ENCODE measurements around the gene AGTRAP.

Gene AGTRAP

GRCh38 chr1:11749203-11749689 lies 13.3 kb downstream of the AGTRAP start:
- H3K9me3 ChIP-seq: no peaks in the 10 kb centered on the region
- H3K36me3 ChIP-seq: peaks cover 16 to 61% (median 59%) of the 10 kb centered on the region in 3 donors
- H3K4me1 ChIP-seq: no peaks in the 10 kb centered on the region
- no peak overlapping the region for H3K4me3 ChIP-seq
- no peak for DNase-seq
- TF ChIP-seq CTCF (IDR thresholded peaks at IDR 0.05): no peak
- intact Hi-C loops (cut with DNase I; ENCODE audit: low total_unique reads): no loop called here
- H3K27ac ChIP-seq: no peak overlapping the region
- peaks cover 0 to 6% of the 10 kb centered on the region in 2 donors for H3K27me3 ChIP-seq

GRCh38 chr1:11749996-11750395 lies 14.1 kb downstream of the AGTRAP start:
- DNase-seq: no peak
- Histone ChIP-seq H3K9me3 (no peaks in the 10 kb centered on the region), H3K27me3 (peaks cover 0 to 10% of the 10 kb centered on the region in 2 donors), H3K27ac (no peak overlapping the region), H3K4me1 (no peaks in the 10 kb centered on the region), H3K36me3 (peaks cover 16 to 61% (median 59%) of the 10 kb centered on the region in 3 donors), H3K4me3 (no peak overlapping the region)
- intact Hi-C loops (cut with DNase I; ENCODE audit: low total_unique reads): no loop called here
- no peak for TF ChIP-seq CTCF (IDR thresholded peaks at IDR 0.05)

GRCh38 chr1:11751087-11751486 lies 15.2 kb downstream of the AGTRAP start:
- intact Hi-C loops (cut with DNase I; ENCODE audit: low total_unique reads): no loop called here
- no peak for TF ChIP-seq CTCF (IDR thresholded peaks at IDR 0.05)
- H3K4me3 ChIP-seq: no peak overlapping the region
- H3K27me3 ChIP-seq: peaks cover 0 to 16% of the 10 kb centered on the region in 2 donors
- no peak for DNase-seq
- no peaks in the 10 kb centered on the region for H3K9me3 ChIP-seq
- peaks cover 16 to 57% (median 51%) of the 10 kb centered on the region in 3 donors for H3K36me3 ChIP-seq
- H3K27ac ChIP-seq: no peak overlapping the region
- no peaks in the 10 kb centered on the region for H3K4me1 ChIP-seq

GRCh38 chr1:11752359-11753088 lies 16.6 kb downstream of the AGTRAP start:
- intact Hi-C loops (cut with DNase I; ENCODE audit: low total_unique reads): no loop called here
- H3K36me3 ChIP-seq: peaks cover 16 to 42% (median 37%) of the 10 kb centered on the region in 3 donors
- H3K4me3 ChIP-seq: no peak overlapping the region
- H3K27ac ChIP-seq: no peak overlapping the region
- peaks cover 0 to 16% of the 10 kb centered on the region in 2 donors for H3K27me3 ChIP-seq
- no peaks in the 10 kb centered on the region for H3K4me1 ChIP-seq
- H3K9me3 ChIP-seq: no peaks in the 10 kb centered on the region
- no peak for TF ChIP-seq CTCF (IDR thresholded peaks at IDR 0.05)
- DNase-seq: no peak

- no peak for TF ChIP-seq CTCF (IDR thresholded peaks at IDR 0.05)
- no peaks in the 10 kb centered on the region for H3K4me1 ChIP-seq
- no peak overlapping the region for H3K27ac ChIP-seq
- DNase-seq: no peak
- intact Hi-C loops (cut with DNase I; ENCODE audit: low total_unique reads): no loop called here
- peaks cover 16 to 31% (median 25%) of the 10 kb centered on the region in 3 donors for H3K36me3 ChIP-seq
- peaks cover 0 to 16% of the 10 kb centered on the region in 2 donors for H3K27me3 ChIP-seq
- H3K4me3 ChIP-seq: no peak overlapping the region
- H3K9me3 ChIP-seq: no peaks in the 10 kb centered on the region
These were observed 17.7 kb downstream of the AGTRAP start for GRCh38 chr1:11753555-11754208.

Measured in tibial artery (tissue), 4 donors.